Central memory CD4-positive, alpha-beta T cell (primary cell): ENCODE measurements around the gene ZDHHC14.

Source experiments
- DNase-seq: peaks from one replicate; pipeline ENCODE4 v3.0.0; 2022

ZDHHC14 gene

GRCh38 chr6:157632821-157633220, 251.8 kb downstream of the ZDHHC14 start:
- no peak for DNase-seq

- no peak for DNase-seq
Observed at GRCh38 chr6:157634546-157634945, 253.6 kb downstream of the ZDHHC14 start.

GRCh38 chr6:157635388-157636244, 254.6 kb downstream of the ZDHHC14 start:
- DNase-seq: no peak

- DNase-seq: no peak
Observed at GRCh38 chr6:157637516-157637915, 256.5 kb downstream of the ZDHHC14 start.

- DNase-seq: no peak
Observed at GRCh38 chr6:157637941-157638662, 257.1 kb downstream of the ZDHHC14 start.

- DNase-seq: no peak
Observed at GRCh38 chr6:157638779-157639178, 257.8 kb downstream of the ZDHHC14 start.

- DNase-seq: no peak
Observed at GRCh38 chr6:157640746-157641451, 259.9 kb downstream of the ZDHHC14 start.

- no peak for DNase-seq
Observed at GRCh38 chr6:157641837-157642236, 260.8 kb downstream of the ZDHHC14 start.

- no peak for DNase-seq
Observed at GRCh38 chr6:157642736-157643135, 261.7 kb downstream of the ZDHHC14 start.

GRCh38 chr6:157644043-157644810, 263.2 kb downstream of the ZDHHC14 start:
- no peak for DNase-seq

GRCh38 chr6:157645201-157645795, 264.3 kb downstream of the ZDHHC14 start:
- no peak for DNase-seq

GRCh38 chr6:157646012-157646411, 265.0 kb downstream of the ZDHHC14 start:
- DNase-seq: no peak

GRCh38 chr6:157647261-157647915, 266.4 kb downstream of the ZDHHC14 start:
- DNase-seq: no peak

- no peak for DNase-seq
Observed at GRCh38 chr6:157648561-157648960, 267.6 kb downstream of the ZDHHC14 start.

- no peak for DNase-seq
Observed at GRCh38 chr6:157649311-157650260, 268.6 kb downstream of the ZDHHC14 start.

- no peak for DNase-seq
Observed at GRCh38 chr6:157650261-157650640, 269.3 kb downstream of the ZDHHC14 start.

- DNase-seq: no peak
Observed at GRCh38 chr6:157650801-157651200, 269.8 kb downstream of the ZDHHC14 start.

- DNase-seq: no peak
Observed at GRCh38 chr6:157651731-157652490, 270.9 kb downstream of the ZDHHC14 start.

GRCh38 chr6:157652601-157653363, 271.8 kb downstream of the ZDHHC14 start:
- DNase-seq: no peak
